Right lobe of liver (tissue), 4 donors: ENCODE measurements around the gene CLEC7A.

Experiments used
- CTCF ChIP-seq, 4 donors: fragments of 200-600 bp in 3 of 4; fragments of 450-650 bp in 1 of 4; IDR thresholded peaks; one replicate each; pipeline versions ENCODE4 v1.5.1 to v1.8.0; 2016 to 2022; ENCODE audit warnings: antibody characterized with exemption in 4 of 4, mild to moderate bottlenecking in 2 of 4
- POLR2A ChIP-seq: fragments of 450-650 bp; IDR thresholded peaks from one replicate; pipeline ENCODE4 v1.6.1; 2017; ENCODE audit warnings: antibody characterized with exemption, mild to moderate bottlenecking
- donor health status: DM: no; HTN: no; CAD: no.
- donor health status: DM: no; HTN: no; CAD: no.
- donor health status: DM: no; HTN: yes; CAD: no.

GRCh38 chr12:10069099-10069498, 60.9 kb downstream of the CLEC7A start:
- TF ChIP-seq CTCF (IDR thresholded peaks at IDR 0.05), result no peak
- TF ChIP-seq POLR2A, result no peak
